ENCODE measurements around the gene SMYD3. TPM values are rescaled to one million over a fixed set of nuclear protein-coding genes. Genes with fewer than 3 reads are reported as not detected.

Gene SMYD3
- total RNA-seq, 1 donor from 2014 or later = 22.3 TPM

DNA sequence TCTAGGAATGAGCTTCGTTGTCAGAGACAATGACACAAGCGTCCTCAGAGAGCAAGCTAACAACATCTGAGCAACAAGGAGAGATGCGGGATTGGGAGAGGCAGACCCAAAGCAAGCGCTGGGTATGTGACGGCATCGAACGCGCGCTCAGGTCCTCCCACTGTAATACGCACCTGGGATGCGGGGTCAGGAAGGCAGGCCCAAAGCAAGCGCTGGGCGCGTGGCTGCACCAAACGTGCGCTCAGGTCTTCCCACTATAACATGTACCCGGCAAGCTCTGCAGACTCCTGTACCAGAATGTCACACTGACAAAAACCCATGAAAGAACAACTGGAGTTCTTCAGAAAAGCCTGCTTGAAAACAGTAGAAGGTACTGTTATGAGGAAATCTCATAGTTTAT is 653.8 kb downstream of the SMYD3 start:
- Histone ChIP-seq H3K4me3 (no peak overlapping the region), H3K4me1 (no peaks in the 10 kb centered on the region), H3K9me3 (no peaks in the 10 kb centered on the region), H3K36me3 (no peaks in the 10 kb centered on the region), H3K27ac (no peak overlapping the region), H3K27me3 (no peaks in the 10 kb centered on the region)
- intact Hi-C loops (cut with DNase I) = no loop called here
- TF ChIP-seq POLR2AphosphoS5 (IDR thresholded peaks at IDR 0.05; ENCODE audit: insufficient read depth in 1 of 2, low read depth in 1 of 2) (no peak), POLR2A (IDR thresholded peaks at IDR 0.05) (no peak)
- TF ChIP-seq, protein P1, sequence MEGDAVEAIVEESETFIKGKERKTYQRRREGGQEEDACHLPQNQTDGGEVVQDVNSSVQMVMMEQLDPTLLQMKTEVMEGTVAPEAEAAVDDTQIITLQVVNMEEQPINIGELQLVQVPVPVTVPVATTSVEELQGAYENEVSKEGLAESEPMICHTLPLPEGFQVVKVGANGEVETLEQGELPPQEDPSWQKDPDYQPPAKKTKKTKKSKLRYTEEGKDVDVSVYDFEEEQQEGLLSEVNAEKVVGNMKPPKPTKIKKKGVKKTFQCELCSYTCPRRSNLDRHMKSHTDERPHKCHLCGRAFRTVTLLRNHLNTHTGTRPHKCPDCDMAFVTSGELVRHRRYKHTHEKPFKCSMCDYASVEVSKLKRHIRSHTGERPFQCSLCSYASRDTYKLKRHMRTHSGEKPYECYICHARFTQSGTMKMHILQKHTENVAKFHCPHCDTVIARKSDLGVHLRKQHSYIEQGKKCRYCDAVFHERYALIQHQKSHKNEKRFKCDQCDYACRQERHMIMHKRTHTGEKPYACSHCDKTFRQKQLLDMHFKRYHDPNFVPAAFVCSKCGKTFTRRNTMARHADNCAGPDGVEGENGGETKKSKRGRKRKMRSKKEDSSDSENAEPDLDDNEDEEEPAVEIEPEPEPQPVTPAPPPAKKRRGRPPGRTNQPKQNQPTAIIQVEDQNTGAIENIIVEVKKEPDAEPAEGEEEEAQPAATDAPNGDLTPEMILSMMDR (IDR thresholded peaks at IDR 0.05) = no peak
- DNase-seq (ENCODE audit: extremely low spot score in 2 of 2) = no peak

DNA sequence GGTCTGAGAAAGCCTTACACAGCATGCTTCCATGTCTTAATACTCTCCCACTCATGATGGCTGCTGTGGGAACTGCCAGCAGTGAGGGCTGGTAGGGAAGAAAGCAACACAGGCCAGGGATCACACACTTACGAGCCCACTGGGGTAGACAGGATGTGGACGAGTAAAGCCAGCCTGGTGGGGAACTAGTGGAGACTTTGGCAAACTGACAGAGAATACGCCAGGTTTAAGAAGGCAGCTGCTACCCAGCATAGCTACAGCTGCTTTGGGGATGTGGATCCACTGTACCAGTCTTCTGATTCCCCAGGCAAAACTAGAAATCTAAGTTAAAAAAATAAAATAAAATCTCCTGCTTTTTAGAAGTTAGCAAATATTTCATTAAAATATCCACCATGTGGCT is 664.0 kb downstream of the SMYD3 start:
- Histone ChIP-seq H3K4me1 (no peaks in the 10 kb centered on the region), H3K4me3 (no peak overlapping the region), H3K27ac (no peak overlapping the region), H3K9me3 (no peaks in the 10 kb centered on the region), H3K27me3 (no peaks in the 10 kb centered on the region), H3K36me3 (no peaks in the 10 kb centered on the region)
- no peak for TF ChIP-seq POLR2AphosphoS5 (IDR thresholded peaks at IDR 0.05; ENCODE audit: insufficient read depth in 1 of 2, low read depth in 1 of 2)
- TF ChIP-seq POLR2A (IDR thresholded peaks at IDR 0.05) = no peak
- TF ChIP-seq, protein P1 (IDR thresholded peaks at IDR 0.05) = no peak
- intact Hi-C loops (cut with DNase I) = no loop called here
- DNase-seq (ENCODE audit: extremely low spot score in 2 of 2) = no peak

DNA sequence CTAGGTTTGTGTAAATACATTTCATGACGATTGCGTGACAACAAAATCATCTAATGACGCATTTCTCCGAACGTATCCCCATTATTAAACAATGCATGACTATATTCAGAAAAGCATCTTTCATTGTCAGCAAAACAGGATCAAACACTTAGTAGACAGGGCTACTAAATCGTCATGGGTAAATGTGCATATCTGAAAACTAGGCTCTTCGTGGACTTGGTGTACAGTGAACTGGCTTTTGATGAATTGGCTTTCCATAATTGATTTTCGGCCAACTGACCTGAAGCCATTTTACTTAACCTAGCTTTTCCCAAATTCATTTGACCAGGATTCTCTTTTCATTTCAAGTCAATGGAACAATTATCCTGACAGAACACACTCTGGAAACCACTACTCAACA is 665.0 kb downstream of the SMYD3 start:
- H3K4me3 ChIP-seq = no peak overlapping the region
- no peaks in the 10 kb centered on the region for H3K36me3 ChIP-seq
- TF ChIP-seq, protein P1 (IDR thresholded peaks at IDR 0.05) = no peak
- TF ChIP-seq POLR2A (IDR thresholded peaks at IDR 0.05) = no peak
- no peak for TF ChIP-seq POLR2AphosphoS5 (IDR thresholded peaks at IDR 0.05; ENCODE audit: insufficient read depth in 1 of 2, low read depth in 1 of 2)
- DNase-seq (ENCODE audit: extremely low spot score in 2 of 2) = no peak
- no peaks in the 10 kb centered on the region for H3K27me3 ChIP-seq
- intact Hi-C loops (cut with DNase I) = no loop called here
- no peaks in the 10 kb centered on the region for H3K9me3 ChIP-seq
- H3K4me1 ChIP-seq = no peaks in the 10 kb centered on the region
- no peak overlapping the region for H3K27ac ChIP-seq

- Histone ChIP-seq H3K27me3 (no peaks in the 10 kb centered on the region), H3K4me1 (no peaks in the 10 kb centered on the region), H3K27ac (no peak overlapping the region), H3K36me3 (no peaks in the 10 kb centered on the region), H3K4me3 (no peak overlapping the region), H3K9me3 (no peaks in the 10 kb centered on the region)
- intact Hi-C loops (cut with DNase I) = no loop called here
- TF ChIP-seq, protein P1 (IDR thresholded peaks at IDR 0.05) = no peak
- TF ChIP-seq POLR2A (IDR thresholded peaks at IDR 0.05) (no peak), POLR2AphosphoS5 (IDR thresholded peaks at IDR 0.05; ENCODE audit: insufficient read depth in 1 of 2, low read depth in 1 of 2) (no peak)
- DNase-seq (ENCODE audit: extremely low spot score in 2 of 2) = no peak
Measured at GRCh38 chr1:245840971-245841370, 666.1 kb downstream of the SMYD3 start.

- TF ChIP-seq POLR2AphosphoS5 (IDR thresholded peaks at IDR 0.05; ENCODE audit: insufficient read depth in 1 of 2, low read depth in 1 of 2) (no peak), POLR2A (IDR thresholded peaks at IDR 0.05) (no peak)
- TF ChIP-seq, protein P1 (IDR thresholded peaks at IDR 0.05) = no peak
- intact Hi-C loops (cut with DNase I) = no loop called here
- no peak for DNase-seq (ENCODE audit: extremely low spot score in 2 of 2)
- Histone ChIP-seq H3K27me3 (no peaks in the 10 kb centered on the region), H3K36me3 (no peaks in the 10 kb centered on the region), H3K27ac (no peak overlapping the region), H3K4me1 (no peaks in the 10 kb centered on the region), H3K9me3 (no peaks in the 10 kb centered on the region), H3K4me3 (no peak overlapping the region)
Measured at GRCh38 chr1:245837718-245838117, 669.4 kb downstream of the SMYD3 start.
